LoVo (cell line): ENCODE measurements around the gene DLGAP1.

Experiments used
- DNase-seq: peaks from one replicate; pipeline ENCODE4 v3.0.0-alpha.2; 2016; ENCODE audit warnings: low spot score

Gene DLGAP1

DNA sequence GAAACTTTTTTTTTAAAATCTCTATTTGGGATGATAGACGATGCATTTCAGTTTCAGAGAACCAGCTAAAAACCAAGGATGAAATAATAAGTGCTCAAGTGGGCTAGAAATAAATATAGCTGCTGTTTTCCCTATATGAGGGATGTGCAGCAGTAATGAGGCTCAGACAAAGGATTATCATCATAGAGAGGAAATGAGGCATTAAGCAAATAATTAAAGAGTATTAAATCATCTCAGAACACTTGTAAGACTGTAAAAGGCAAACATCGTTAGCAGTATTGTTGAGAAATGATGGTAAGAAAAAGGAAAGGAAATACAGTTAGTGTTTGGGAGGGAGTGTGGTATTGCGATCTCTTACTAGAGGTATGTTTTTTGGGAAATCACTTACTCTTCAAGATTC, 771.6 kb downstream of the DLGAP1 start:
- no peak for DNase-seq

DNA sequence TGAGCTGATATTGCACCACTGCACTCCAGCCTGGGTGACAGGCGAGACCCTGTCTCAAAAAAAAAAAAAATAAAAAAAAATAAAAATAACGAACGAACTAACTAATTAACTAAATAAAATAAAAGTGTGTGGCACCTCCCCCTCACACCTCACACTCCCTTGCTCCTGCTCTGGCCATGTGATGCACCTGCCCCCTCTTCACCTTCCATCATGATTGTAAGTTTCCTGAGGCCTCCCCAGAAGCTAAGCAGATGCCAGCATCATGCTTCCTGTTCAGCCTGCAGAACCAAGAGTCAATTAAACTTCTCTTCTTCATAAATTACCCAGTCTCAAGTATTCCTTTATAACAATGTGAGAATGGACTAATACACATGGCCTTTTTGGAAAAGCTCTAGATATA, 773.0 kb downstream of the DLGAP1 start:
- no peak for DNase-seq

DNA sequence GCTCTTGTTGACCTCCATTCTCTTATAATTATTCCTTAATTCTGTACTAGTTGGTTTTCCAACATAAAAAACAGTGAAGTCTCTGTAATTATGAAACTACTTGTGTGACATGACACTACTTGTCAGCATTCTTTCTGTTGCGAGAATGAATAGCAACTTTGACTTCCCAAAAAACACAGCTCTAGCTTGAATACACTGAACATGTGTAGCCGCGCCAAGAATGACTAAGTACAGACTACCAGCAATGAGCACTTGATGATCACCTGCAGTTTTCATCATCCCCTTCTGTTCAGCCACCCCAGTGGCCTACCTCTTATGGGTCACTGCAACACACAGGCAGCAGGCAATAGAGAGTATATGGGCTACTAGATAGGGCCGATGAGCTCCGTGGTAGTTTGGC, 775.9 kb downstream of the DLGAP1 start:
- DNase-seq: no peak

DNA sequence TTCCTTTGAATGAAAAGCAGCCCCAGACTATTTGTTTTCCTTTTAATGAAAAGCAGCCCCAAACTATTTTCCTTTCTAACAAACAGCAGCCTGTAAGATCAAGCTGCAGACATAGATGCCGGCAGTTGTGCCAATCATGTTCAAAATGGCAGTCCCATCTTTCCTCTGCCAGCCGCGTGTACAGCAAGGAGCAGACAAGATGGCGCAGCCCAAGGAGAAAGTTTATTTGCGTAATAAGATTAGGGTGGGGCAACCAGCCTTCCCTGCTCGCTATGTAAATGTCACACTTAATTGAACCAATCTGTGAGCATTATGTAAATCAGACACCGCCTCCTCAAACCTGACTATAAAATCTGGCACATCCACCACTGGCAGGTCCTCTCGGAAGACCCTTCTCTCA, 779.1 kb downstream of the DLGAP1 start:
- no peak for DNase-seq

DNA sequence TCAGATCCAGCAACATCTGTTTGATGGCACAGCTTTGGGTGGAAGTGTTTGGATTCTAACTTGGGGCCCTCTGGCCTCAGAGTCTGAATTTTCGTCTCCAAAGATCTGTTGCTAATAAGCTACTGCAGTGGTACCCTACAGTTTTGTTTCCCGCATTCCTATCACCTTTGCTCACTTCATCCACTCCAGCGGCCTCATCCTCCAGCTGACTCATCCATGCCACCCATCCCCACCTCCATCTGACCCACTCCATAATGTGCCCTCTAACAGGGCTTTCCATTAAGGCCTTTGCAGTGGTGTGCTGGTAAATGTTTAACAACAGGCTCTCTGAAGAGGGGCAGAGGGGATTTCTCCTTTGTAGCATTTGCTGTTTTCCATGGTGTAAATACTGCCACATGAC, 779.7 kb downstream of the DLGAP1 start:
- DNase-seq: peak; percentile 71

DNA sequence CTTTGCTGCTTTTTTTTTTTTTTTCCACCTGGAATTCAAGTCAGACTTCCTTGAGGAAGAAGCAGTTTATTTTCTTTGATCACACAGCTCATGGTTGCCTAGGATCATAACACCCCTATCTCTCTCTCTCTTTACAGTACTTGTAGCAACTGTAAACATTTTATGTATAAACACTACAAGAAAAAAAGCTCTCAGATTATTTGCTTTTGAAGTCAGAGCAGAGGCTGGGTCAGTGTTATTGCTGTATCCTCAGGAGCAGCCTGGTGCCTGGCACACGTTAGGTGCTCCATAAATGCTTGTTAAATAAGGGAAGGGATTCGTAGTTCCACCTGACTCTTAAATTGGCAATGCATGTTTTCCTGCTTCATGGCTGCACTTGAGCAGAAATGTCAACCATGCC, 783.9 kb downstream of the DLGAP1 start:
- DNase-seq: peak; percentile 67

DNA sequence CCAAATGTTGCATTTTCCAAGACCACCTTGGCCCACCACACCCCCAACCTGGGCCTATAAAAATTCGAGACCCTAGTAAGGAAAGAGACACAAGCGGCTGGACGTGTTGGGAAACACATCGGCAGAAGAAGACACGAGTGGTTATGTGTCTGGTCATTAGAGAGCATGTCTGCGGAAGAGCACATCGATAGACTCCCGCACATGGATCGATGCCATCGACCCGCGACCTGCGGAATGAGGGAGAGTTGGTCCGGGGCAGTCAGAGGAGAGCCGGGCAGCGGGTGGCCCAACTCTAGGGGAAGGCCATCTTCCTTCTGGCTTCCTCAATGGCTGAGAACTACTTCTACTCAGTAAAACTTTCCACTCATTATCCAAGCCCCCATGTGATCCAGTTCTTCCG, 785.7 kb downstream of the DLGAP1 start:
- DNase-seq: no peak

DNA sequence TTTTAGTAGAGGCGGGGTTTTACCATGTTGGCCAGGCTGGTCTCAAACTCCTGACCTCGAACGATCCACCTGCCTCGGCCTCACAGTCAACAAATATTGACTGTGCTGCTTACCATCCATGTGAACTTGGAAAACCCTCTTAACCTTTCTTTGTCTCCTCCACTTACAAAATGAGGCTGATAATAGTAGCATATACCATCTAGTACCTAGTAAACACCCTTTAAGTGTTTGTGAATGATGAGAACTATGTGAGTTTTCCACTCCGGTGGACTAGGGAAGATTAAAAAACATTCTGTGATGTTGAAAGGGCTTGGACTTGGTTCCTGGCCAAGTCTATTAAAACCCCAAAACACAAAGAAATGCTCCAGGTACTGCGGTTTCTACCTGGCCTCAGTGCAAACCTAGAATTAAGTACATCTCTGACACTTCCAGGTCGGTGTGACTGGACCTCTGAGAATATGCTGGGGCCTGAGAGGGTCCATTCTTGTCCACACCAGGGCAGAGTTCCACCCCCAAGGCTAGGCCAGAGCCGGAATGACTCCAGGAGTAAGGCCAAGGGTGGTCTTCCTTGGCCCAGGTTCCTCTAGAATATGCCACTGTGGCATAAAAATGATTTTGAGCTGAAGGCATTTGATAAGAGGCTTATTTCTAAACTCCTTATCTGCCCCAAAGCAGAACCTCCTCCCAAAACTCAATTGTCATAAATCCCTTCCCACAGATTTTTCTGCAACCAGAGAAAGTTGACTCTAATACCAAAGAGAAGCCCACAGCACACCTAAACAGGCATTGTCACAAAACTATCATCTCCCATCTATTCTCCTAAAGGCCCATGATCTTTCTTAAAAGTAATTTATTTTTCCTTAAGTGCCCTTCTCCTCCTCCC, 787.6 kb downstream of the DLGAP1 start:
- no peak for DNase-seq

DNA sequence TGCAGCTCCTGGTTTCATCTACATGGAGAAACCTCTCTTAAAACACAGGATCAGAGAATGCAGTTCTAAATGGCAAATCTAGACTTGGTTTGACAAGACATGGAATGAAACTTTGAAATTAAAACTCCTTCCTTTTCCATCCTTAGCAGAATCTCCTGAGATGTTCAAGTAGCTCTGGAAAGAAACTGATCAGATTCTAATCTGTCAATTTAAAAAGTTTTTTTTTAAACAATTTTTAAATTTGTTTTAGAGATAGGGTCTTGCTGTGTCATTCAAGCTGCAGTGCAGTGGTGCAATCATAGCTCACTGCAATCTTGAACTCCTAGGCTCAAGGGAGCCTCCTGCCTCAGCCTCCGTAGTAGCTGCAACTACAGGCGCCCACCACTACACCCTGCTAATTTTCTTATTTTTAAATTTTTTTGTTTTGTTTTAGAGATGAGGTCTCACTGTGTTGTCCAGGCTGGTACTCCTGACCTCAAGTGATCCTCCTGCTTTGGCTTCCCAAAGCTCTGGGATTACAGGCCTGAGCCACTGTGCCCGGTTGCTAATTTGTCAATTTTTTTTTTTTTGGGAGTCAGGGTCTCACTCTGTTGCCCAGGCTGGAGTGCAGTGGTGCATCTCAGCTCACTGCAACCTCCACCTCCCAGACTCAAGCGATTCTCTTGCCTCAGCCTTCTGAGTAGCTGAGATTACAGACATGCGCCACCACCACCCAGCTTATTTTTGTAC, 788.4 kb downstream of the DLGAP1 start:
- no peak for DNase-seq

DNA sequence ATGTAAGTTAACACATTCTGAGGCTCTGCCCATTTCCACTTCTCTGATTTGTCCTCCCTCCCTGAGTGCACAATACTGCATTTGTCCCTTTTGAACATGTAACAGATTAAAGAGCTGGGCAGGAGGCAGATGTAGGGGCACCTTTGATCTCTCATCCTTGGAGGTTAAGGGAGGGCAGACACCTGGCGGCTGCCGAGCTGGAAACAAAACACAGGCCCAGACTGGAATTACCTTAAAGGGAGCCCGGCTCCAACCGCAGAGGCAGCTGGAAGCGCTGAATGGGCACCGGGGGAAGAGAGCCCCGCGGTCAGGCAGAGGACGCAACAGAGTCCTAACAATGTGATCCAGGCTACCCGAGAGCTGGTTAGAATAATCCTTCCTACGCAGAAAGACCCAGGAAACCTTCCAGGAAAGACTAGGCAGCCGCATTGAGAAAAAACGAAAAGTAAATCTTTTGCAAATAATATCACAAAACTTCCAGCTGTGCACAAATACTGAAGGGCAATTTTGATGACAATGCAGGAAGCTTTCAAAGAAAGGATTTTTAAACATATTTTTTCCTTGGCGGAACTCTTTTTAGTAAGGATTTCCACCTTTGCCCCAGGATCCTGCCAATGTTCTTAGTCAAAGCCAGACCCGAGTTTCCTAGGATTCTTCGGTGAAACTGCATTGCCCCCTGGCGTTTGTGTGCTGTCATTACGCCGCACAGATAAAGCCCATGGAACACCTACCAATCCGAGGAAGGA, 789.2 kb downstream of the DLGAP1 start:
- DNase-seq: peak; percentile 90

DNA sequence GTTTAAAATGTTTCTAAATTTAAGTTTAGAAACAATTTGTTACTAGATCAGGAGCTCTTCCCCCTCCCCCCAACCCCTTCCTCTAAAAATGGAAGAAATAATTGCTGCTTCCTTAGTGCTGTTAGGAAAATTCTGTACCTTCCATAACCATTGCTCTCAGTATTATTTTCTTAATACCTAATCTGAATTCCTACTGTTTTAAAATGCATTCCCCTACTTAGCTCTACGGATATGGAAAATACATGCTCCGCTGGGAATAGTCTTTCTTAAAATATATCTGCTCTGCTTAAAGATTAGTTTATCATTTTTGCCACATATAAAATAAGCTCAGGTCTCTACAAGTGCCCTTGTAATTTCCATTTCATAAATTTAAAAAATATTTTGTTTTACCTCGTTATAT, 789.9 kb downstream of the DLGAP1 start:
- no peak for DNase-seq

DNA sequence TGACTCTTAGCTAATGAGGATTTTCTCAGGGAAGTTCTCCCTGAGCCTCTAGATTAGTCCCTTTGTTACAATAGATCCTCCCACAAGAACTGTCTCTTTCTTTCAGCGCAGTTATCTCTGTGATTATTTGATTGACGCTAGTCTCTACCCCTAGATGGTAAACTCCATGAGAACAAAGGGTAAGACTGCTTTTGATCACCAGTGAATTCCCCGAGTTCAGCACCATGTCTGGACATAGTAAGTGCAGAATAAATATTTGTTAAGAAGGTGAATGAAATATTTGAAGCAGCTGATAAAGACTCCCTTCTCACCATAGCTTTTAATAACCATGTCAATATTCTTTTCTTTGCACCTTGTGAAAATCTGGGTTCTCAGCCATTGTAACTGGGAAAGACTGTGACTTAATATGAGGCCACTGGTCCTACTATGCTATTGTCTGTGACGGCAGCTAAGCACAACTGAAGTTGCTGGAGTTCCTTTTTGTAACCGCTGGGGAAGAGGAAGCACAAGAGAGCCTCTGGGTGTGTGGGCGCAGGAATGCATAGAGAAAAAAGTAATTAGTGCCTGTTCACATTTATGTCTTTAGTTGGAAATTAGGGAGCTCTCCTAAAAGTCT, 790.4 kb downstream of the DLGAP1 start:
- DNase-seq: no peak

DNA sequence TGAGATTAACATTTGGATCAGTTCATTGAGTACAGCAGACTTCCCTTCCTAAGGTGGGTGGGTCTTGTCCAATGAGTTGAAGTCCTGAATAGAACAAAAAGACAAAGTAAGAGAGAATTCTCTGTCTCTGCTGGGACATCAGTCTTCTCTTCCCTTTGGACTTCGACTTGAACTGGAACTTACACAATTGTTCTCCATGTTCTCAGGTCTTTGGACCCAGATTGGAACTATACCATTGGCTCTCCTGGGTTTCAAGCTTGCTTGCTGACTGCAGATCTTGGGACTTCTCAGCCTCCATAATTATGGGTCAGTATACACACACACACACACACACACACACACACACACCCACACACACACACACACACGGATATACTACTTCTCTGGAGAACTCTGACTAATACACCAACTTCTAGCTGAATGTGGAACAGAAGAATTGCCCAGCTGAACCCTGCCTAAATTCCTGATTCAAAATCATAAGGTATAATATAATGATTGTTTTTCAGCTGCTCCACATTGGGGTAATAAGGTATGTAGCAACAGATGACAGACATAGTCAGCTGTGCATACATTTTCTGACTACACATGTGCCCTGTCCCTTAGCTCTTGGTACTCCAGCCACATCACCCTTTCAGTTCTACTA, 791.1 kb downstream of the DLGAP1 start:
- DNase-seq: no peak

DNA sequence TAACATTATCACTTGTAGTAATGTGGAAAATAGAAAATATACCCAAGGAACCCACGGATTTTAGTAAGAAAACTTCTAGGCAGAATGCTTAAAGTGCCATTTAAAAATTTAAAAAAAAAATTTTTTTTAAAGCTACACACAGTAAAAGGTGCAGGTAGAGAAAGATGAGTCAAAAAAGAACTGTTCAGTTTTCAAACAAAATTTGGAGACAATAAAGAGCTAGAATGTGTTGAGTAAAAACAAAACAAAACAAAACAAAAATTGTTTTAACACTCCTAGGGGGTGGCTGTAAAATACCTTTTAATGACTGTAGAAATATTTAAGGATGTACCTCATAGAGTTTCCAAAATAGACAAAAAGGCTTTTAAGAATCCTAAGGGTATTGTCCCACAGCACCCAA, 793.1 kb downstream of the DLGAP1 start:
- DNase-seq: no peak

DNA sequence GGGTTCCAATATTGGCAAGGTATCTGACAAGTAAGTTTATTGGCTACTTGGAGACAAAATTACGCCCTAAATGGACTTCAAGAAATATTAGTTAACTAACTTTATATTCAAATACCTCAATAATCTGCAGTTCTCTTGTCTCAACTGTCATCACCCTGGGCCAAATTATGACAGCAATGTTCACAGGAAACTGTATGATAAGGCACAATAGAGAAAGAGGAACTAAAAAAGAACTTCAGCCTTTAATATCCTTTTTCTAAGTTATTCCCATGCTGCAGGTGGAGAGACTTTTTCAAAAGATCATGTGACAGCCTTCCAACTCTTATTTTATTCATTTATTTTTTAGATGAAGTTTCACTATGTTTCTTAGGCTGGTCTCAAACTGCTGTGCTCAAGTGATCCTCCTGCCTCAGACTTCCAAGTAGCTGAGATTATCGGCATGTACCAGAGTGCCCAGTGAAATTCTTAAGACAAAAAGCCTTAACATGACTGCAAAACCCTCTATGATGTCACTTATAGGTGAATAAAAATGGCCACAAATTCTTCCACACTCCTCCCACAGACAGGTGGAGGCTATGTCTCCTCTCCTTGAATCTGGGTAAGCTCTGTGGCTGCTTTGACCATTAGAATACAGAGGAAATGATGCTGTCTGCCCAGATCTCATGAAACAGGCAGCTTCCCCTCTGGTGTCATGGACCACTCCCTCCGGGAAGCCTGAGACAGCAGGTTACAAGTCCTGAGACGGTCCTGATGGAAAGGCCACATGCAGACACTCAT, 794.2 kb downstream of the DLGAP1 start:
- no peak for DNase-seq

DNA sequence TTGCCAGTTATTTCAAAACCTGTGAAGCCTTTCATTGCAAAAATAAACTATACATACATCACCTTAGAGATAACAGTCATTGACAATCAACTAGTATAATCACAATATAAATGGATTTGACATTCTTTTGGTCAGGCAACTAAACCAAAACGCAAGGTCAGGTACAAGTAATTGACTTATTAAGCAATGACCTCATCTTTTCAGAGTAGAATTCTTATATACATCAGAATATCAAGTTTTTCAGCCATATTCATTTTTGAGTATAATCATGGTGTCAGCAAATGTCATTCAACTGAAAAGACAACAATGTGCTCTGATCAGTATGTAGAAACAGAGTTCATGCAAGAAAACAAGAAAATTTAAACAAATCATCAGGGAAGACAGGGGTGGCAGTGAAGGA, 796.6 kb downstream of the DLGAP1 start:
- no peak for DNase-seq

DNA sequence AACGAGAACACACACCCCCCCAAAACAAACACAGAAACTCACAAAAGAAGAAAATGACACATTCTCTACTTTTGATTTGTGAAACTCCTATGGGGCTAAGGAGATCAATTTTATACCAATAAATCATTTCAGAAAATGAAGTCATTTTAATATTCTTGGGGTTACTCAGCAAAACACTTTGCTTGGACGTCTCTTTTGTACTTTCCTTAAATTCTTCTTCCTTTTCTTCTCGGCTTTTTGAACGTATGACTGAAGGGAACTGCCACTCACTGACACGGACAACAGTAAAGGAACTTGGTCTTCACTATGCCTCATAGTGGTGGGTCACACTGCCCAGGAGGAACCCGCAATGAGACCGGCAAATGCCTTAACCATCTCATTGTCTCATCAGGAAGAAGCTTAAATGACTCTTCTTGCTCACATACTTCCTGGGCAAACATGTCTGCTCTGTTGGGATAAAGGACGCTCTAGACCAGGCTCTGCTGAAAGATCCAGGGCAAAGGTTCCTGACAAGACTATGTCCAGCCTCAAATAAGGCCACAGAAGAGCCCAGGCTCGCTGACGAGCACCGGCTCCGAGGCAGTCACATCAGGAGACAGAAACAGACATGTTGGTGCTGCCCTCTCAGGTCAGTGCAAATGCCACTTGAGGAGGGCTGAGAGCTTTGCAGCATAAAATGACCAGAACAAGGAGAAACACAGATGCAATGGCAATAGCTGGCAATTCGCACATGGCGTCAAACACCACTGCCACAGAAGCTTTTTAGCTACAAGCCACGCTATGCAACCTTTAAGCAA, 799.7 kb downstream of the DLGAP1 start:
- no peak for DNase-seq

DNA sequence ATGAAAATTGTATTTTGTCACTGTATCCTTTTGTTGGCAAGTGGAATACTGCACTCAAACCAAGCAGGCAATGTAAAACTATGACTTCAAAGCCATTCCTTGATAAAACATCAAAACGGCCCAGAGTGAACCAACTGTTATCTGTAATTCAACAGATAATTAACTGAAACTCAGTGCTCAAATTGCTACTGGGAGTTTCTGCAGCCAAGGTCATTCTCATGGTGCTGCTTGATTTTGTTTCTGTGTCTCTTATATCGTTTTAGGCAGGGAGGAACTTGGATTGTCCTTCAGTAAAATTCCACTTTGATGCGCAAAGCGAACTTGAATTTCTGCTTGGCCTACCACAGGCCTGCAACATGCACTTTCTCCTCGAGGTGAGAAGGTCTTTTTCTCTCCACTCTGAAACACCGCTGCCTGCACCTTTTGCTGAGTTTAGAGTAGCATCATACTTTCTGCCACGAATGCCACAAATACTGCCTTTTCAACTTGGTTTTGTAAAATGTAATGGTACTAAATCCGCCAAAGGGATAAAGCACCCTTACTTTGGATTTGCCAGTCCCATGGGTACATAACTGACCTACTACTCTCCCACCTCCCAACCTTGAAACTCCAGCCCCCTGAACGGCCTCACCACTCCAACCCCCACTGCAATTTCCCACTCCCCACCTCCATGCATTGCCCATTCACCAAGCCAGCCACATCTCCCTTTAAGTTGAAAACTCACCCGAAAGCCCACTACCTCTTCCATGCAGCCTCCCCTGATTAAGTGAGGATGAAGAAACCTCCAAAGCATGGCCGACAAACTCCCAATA, 800.5 kb downstream of the DLGAP1 start:
- DNase-seq: no peak

DNA sequence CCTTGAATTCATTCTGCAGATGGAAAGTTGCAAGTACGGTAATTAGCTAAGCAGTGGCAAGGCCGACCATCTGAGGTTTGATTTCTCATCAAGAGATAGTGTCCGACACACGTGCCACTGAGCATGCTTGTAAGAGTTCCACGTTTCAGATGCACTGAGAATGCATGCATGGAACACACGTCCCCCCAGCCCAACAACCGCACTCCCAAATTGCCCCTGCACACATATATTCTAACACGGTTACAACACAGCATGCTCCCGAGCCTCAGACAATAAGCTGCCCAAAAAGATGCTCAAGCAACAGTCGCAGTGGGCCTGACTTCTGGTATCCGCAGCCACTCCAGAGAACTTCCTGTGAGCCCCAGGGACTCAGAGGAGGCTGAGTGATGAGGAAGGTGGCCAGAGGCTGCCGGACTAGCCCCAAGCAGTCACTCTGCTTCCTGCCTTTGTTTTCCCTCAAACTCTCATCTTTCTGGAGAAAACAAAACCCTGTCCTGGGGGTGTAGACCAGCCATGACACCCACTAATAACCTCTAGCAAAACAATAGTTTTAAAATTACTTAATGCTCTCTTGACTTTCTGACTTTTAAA, 801.2 kb downstream of the DLGAP1 start:
- no peak for DNase-seq
